ENCODE measurements around the gene PPP1R14D.
"Not testable (repeated sequence)": the region's sequence is repeated elsewhere in the genome, so short reads cannot be mapped to it uniquely, and the experiment has no call there.

PPP1R14D gene, protein sequence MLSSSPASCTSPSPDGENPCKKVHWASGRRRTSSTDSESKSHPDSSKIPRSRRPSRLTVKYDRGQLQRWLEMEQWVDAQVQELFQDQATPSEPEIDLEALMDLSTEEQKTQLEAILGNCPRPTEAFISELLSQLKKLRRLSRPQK

GRCh38 chr15:40828447-40829036 lies at the start of gene PPP1R14D:
PPP1R14D (minus strand) TSS chr15:40828708; CDS start chr15:40828641, 67 bp downstream.
- DNase-seq: no peak

DNA sequence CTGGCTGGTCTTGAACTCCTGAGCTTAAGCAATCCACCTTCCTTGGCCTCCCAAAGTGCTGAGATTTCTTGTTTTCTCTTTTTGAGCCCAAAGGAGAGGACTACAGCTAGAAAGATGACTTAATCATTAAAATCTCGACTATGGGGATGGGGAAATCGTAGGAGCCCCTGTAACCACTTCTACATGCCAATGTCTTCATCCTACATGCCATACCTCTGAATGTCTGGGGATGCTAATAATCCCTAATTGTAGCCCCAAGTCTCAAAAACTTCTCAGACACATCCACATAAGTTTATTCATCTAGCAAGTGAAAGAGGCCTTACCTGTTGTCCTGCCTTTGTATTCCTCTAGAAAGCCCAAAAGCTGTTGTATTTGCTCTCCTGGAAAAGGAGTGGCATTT lies 49.2 kb upstream of the PPP1R14D start:
- no peak for DNase-seq

GRCh38 chr15:40875991-40876730 lies 47.7 kb upstream of the PPP1R14D start:
- no peak for DNase-seq

- DNase-seq: peak; percentile 48
These were observed 45.4 kb upstream of the PPP1R14D start, which contains the start of gene RHOV for GRCh38 chr15:40873694-40874561. RHOV (minus strand) TSS chr15:40874234; CDS start chr15:40874139, 95 bp downstream.

DNA sequence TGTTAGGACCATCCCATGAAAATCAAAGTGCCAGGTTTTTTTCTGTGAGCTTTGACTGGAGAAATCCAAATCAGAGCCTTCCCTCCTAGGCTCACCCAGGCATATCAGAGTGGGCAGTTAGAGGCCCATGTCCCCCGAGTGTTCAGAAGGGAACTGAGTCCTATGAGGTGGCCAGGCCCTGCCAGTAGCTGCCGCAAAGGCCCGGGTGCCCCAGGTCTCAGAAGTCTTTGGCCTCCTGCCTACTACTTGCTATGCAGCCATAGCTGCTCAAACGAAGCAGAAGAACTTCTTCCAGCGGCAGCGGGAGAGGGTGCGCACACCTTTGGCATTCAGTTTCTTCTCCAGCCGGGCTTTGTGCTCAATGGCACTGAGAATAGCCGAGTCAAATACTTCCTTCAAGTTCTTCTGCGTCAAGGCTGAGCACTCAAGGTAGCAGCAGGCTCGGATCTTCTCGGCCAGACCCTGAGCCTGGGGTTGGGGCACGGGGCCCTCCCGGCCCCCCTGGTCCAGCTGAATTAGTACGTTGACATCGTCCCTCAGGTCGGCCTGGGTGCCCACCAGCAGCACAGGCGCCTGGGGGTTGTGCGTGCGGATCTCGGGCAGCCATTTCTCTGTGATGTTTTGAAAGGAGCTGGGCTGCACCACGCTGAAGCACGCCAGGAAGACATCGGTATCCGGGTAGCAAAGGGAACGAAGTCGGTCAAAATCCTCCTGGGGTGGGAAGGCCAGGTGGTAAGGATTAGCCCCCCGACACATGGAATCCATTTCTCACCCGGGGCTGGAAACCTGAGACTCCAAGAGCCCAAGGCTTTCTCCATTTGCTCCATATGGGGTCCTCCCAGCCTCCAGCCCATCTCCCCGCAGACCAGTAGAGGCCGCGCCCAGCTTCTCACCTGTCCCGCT lies 44.5 kb upstream of the PPP1R14D start:
- no peak for DNase-seq

- no peak for DNase-seq
These were observed 43.5 kb upstream of the PPP1R14D start for GRCh38 chr15:40871749-40872617.

DNA sequence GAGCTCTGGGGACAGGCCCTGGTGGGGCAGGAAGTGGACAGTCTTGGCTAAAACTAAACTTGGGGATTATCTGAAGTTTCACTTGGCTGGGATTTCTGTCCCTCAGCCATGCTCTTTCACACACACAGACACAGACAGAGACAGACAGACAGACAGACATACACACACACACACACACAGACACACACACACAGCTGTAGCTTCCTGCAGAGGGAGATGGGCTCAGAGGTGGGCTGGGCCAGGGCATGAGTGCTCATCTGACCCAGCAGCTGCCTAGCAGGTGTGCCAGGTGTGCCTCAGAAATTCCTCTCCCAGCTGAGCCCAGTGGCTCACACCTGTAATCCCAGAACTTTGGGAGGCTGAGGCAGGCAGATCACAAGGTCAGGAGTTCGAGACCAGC lies 42.2 kb upstream of the PPP1R14D start:
- no peak for DNase-seq

GRCh38 chr15:40869686-40870085 lies 41.2 kb upstream of the PPP1R14D start:
- no peak for DNase-seq

DNA sequence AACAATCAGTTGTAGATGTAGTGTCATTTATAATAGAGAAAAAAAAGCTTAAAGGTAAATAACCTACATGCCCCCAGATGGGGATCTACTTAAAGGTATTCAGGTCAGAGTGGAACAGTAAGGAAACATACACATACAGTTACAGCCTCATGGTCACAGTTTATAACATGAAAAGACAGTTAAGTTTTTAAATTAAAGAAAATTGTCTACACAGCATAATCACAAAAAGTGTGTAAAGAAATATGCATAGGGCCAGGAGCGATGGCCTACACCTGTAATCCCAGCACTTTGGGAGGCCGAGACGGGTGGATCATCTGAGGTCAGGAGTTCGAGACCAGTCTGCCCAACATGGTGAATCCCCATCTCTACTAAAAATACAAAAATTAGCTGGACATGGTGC lies 38.7 kb upstream of the PPP1R14D start:
- DNase-seq: no peak

DNA sequence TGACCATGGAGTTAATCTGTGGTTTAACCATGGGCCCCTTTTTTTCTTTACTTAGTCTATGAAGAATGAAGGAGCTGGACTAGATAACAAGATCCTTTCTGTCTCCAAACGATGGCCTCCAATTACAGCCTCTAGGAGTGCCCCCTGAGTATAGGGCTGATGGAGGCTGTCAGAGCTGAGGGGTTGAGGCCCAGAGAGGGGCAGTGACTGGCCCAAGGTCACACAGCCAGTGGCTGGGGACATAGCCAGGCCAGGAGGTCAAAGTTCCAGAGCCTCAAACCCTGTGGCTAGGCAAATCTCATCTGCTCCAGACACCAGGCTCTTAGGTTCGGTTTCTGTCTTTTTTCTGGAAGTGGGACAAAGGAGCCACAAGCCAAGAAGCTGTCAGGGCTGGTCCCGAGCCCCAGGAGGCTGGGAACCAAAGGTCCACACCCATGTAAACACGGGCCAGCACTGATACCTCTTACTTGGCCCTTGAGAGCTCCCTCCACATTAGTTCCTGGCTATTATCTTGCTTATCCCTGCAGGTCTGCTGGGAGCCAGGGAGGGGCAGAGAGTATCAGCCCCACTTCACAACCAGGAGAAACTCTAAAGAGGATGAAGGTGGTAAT lies 35.3 kb upstream of the PPP1R14D start:
- no peak for DNase-seq

DNA sequence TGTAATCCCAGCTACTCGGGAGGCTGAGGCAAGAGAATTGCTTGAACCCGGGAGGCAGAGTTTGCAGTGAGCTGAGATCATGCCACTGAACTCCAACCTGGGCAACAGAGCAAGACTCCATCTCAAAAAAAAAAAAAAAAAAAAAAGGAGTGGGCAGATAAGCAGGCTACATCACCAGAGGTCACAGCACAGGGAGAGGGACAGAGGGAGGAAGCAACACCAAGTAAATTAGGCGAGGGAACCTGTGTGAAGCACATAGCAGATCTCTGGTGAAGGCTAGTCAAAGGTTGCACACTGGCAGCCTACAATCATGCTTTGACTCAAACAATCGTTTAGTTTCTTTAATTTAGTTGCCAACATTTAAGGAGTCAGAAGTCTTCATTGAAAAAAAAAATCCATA lies 32.6 kb upstream of the PPP1R14D start:
- DNase-seq: not testable (repeated sequence)

GRCh38 chr15:40859206-40859851 lies 30.8 kb upstream of the PPP1R14D start:
- DNase-seq: peak; percentile 62

- DNase-seq: no peak
These were observed 30.2 kb upstream of the PPP1R14D start for GRCh38 chr15:40858706-40859105.

DNA sequence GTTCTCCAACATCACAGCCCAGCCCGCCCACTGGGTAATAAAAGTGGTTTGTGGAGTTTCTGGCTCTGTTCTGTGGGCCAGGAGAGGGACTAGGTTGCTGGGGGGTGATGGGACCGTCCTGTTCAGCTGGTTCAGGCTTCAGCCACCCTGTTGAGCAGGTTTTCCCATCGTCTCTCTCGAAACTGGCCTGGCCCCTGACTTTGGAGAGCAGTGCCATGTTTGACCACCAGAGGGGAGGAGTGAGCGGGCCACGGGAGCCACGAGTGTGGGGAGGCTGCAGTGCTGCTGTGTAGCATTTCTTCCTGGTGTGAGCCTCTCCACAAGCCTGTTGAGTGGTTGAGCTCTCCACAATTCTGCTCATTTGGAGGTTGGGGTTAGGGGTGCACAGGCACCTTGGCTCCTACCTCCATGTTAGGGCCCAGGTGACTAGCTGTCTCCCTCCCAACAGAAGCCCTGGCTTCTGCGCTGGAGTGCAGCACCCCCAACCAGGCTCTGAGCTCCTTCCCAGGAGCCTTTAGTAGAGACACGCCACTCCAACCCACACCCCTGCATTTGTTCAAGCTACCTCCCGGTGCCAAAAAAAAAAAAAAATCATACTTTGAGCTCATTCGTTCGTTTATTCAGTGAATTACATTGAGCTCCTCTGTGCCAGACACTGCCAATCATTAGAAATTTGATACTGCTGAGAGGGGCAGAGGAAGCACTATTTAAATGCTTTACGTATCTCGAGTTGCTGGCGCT lies 29.3 kb upstream of the PPP1R14D start:
- DNase-seq: peak; percentile 57

DNA sequence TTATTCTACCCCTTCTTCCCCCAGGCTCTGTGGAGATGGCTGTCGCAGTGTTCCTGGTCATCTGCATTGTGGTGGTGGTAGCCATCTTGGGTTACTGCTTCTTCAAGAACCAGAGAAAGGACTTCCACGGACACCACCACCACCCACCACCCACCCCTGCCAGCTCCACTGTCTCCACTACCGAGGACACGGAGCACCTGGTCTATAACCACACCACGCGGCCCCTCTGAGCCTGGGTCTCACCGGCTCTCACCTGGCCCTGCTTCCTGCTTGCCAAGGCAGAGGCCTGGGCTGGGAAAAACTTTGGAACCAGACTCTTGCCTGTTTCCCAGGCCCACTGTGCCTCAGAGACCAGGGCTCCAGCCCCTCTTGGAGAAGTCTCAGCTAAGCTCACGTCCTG lies 28.2 kb upstream of the PPP1R14D start:
- no peak for DNase-seq

- no peak for DNase-seq
These were observed 27.3 kb upstream of the PPP1R14D start for GRCh38 chr15:40855706-40856234.

DNA sequence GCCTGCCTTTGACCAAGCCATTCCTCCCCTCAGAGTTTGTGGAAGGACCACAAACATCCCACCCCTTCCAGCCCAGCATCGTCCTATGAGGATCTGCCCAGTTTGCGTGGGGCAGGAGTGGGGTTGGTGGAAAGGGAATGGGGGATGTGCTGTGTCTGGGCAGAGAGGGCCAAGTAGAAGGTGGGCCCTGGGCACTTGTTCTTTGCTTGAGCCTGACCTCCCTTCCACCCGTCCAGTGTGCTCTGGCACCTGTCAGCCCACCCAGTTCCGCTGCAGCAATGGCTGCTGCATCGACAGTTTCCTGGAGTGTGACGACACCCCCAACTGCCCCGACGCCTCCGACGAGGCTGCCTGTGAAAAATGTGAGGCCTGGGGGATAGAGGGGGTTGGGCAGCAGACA lies 25.7 kb upstream of the PPP1R14D start:
- no peak for DNase-seq

GRCh38 chr15:40853241-40853890 lies 24.9 kb upstream of the PPP1R14D start:
- no peak for DNase-seq

- no peak for DNase-seq
These were observed 24.0 kb upstream of the PPP1R14D start for GRCh38 chr15:40852529-40852928.
